ENCODE results near the gene OSBPL3. TPM values are rescaled to one million over a fixed set of nuclear protein-coding genes. Genes with fewer than 3 reads are reported as not detected.

OSBPL3 gene
- total and polyA plus RNA-seq, 2 donors (not counting 1 experiment from before 2014, with no cell fraction given), result 22.7 to 70.2 TPM

DNA sequence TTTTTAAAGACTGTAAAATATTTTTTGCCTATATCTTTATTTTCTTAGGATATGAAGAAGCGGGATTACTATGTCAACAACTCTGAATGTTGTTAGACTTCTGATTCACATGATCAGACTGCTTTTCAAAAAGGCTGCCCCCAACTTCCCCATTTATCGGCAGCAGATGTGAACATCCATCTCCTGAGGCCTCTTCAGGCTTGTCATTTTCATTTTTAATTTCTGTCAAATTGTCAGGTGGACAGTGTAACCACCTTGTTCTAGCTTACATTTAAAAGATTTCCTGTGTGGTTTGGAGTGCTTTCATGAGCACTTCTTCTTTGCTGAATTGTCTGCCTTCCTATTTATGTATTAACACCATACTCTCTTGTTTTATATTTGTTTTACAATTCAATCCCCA is 143.9 kb downstream of the OSBPL3 start:
- Histone ChIP-seq H3K27ac (ENCODE audit: insufficient read depth, low read length) (no peak overlapping the region), H3K27me3 (ENCODE audit: control insufficient read depth, insufficient read depth, low read length) (no peaks in the 10 kb centered on the region), H3K4me3 (replicated peaks in 1 of 4; ENCODE audit: control extremely low read depth in 1 of 4, insufficient read depth in 1 of 4, low read depth in 3 of 4, low read length in 4 of 4) (no peak overlapping the region), H2AFZ (ENCODE audit: low read length) (no peak overlapping the region), H3K4me2 (ENCODE audit: extremely low read depth, insufficient read depth, low read length) (no peak overlapping the region), H3K79me2 (ENCODE audit: control insufficient read depth, insufficient read depth, low read length) (no peaks in the 10 kb centered on the region), H3K36me3 (ENCODE audit: control insufficient read depth, insufficient read depth, low read length) (peaks cover 7% of the 10 kb centered on the region), H4K20me1 (ENCODE audit: control insufficient read depth, extremely low read depth, insufficient read depth, low read length) (no peaks in the 10 kb centered on the region), H3K9ac (ENCODE audit: insufficient read depth, low read length) (no peak overlapping the region), H3K9me3 (ENCODE audit: control insufficient read depth, insufficient read depth, low read depth, low read length) (no peaks in the 10 kb centered on the region), H3K4me1 (ENCODE audit: control insufficient read depth, extremely low read depth, insufficient read depth, low read length) (peaks cover 4% of the 10 kb centered on the region)
- DNase-seq (ENCODE audit: low read depth in 2 of 2), result no peak
- no peak for TF ChIP-seq EZH2 (IDR thresholded peaks at IDR 0.05; ENCODE audit: low read length, missing control alignments)
- TF ChIP-seq, protein P1, sequence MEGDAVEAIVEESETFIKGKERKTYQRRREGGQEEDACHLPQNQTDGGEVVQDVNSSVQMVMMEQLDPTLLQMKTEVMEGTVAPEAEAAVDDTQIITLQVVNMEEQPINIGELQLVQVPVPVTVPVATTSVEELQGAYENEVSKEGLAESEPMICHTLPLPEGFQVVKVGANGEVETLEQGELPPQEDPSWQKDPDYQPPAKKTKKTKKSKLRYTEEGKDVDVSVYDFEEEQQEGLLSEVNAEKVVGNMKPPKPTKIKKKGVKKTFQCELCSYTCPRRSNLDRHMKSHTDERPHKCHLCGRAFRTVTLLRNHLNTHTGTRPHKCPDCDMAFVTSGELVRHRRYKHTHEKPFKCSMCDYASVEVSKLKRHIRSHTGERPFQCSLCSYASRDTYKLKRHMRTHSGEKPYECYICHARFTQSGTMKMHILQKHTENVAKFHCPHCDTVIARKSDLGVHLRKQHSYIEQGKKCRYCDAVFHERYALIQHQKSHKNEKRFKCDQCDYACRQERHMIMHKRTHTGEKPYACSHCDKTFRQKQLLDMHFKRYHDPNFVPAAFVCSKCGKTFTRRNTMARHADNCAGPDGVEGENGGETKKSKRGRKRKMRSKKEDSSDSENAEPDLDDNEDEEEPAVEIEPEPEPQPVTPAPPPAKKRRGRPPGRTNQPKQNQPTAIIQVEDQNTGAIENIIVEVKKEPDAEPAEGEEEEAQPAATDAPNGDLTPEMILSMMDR (conservative IDR thresholded peaks at IDR 0.05 in 1 of 2, IDR thresholded peaks at IDR 0.05 in 1 of 2; ENCODE audit: low read depth in 1 of 2, low read length in 2 of 2), result no peak

DNA sequence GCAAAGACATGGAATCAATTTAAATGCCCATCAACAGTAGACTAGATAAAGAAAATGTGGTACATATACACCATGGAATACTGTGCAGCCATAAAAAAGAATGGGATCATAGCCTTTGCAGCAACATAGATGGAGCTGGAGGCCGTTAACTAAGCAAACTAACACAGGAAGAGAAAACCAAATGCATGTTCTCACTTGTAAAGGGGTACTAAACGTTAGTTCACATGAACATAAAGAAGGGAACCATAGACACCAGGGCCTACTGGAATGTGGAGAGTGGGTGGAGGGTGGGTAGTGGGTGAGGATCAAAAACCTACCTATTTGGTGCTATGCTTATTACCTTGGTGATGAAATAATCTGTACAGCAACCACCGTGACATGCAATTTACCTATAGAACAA is 144.3 kb downstream of the OSBPL3 start:
- no peak overlapping the region for H3K4me3 ChIP-seq (replicated peaks in 1 of 4; ENCODE audit: control extremely low read depth in 1 of 4, insufficient read depth in 1 of 4, low read depth in 3 of 4, low read length in 4 of 4)
- no peaks in the 10 kb centered on the region for H4K20me1 ChIP-seq (ENCODE audit: control insufficient read depth, extremely low read depth, insufficient read depth, low read length)
- H3K9ac ChIP-seq (ENCODE audit: insufficient read depth, low read length), result no peak overlapping the region
- H3K27me3 ChIP-seq (ENCODE audit: control insufficient read depth, insufficient read depth, low read length), result no peaks in the 10 kb centered on the region
- H3K36me3 ChIP-seq (ENCODE audit: control insufficient read depth, insufficient read depth, low read length), result peaks cover 7% of the 10 kb centered on the region
- no peak overlapping the region for H3K4me2 ChIP-seq (ENCODE audit: extremely low read depth, insufficient read depth, low read length)
- no peak for DNase-seq (ENCODE audit: low read depth in 2 of 2)
- no peak overlapping the region for H2AFZ ChIP-seq (ENCODE audit: low read length)
- no peaks in the 10 kb centered on the region for H3K9me3 ChIP-seq (ENCODE audit: control insufficient read depth, insufficient read depth, low read depth, low read length)
- no peak for TF ChIP-seq EZH2 (IDR thresholded peaks at IDR 0.05; ENCODE audit: low read length, missing control alignments)
- TF ChIP-seq, protein P1 (conservative IDR thresholded peaks at IDR 0.05 in 1 of 2, IDR thresholded peaks at IDR 0.05 in 1 of 2; ENCODE audit: low read depth in 1 of 2, low read length in 2 of 2), result no peak
- peaks cover 7% of the 10 kb centered on the region for H3K4me1 ChIP-seq (ENCODE audit: control insufficient read depth, extremely low read depth, insufficient read depth, low read length)
- no peaks in the 10 kb centered on the region for H3K79me2 ChIP-seq (ENCODE audit: control insufficient read depth, insufficient read depth, low read length)
- no peak overlapping the region for H3K27ac ChIP-seq (ENCODE audit: insufficient read depth, low read length)

DNA sequence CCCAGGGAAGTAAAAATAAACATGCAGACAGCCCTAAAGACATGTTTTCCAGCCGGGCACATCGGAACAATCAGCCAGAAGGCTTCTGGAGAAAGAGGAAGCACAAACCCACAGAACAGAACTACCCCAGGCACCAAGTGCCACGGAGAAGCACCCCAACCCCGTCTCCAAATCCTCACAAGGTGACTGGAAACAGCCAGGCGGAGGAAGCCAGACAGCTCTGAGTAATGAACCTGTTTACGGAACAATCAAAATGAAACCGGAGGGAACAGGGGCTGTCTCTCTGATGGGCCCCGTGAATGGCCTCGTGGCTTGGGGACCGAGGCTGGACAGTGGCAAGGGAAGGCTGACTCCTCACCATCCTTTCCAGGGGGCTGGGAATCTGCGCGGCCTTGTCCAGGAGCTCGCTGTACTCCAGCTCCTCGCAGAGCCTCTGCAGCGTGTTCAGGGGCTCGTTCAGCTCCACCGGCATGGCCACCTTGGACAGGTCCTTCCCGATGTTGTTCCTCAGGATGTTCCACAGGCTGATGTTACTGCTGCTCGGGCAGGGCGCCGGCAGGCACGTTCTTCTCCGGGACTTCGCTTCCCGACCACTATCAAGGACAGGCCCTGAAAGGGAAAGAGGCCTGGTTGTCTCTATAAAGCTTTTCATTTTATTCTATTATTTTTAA is 145.7 kb downstream of the OSBPL3 start:
- no peak overlapping the region for H3K27ac ChIP-seq (ENCODE audit: insufficient read depth, low read length)
- no peak for DNase-seq (ENCODE audit: low read depth in 2 of 2)
- no peak overlapping the region for H2AFZ ChIP-seq (ENCODE audit: low read length)
- peaks cover 8% of the 10 kb centered on the region for H3K36me3 ChIP-seq (ENCODE audit: control insufficient read depth, insufficient read depth, low read length)
- no peaks in the 10 kb centered on the region for H3K27me3 ChIP-seq (ENCODE audit: control insufficient read depth, insufficient read depth, low read length)
- H3K4me2 ChIP-seq (ENCODE audit: extremely low read depth, insufficient read depth, low read length), result no peak overlapping the region
- H3K79me2 ChIP-seq (ENCODE audit: control insufficient read depth, insufficient read depth, low read length), result no peaks in the 10 kb centered on the region
- no peak overlapping the region for H3K9ac ChIP-seq (ENCODE audit: insufficient read depth, low read length)
- H3K9me3 ChIP-seq (ENCODE audit: control insufficient read depth, insufficient read depth, low read depth, low read length), result no peaks in the 10 kb centered on the region
- H3K4me1 ChIP-seq (ENCODE audit: control insufficient read depth, extremely low read depth, insufficient read depth, low read length), result peaks cover 7% of the 10 kb centered on the region
- no peaks in the 10 kb centered on the region for H4K20me1 ChIP-seq (ENCODE audit: control insufficient read depth, extremely low read depth, insufficient read depth, low read length)
- H3K4me3 ChIP-seq (replicated peaks in 1 of 4; ENCODE audit: control extremely low read depth in 1 of 4, insufficient read depth in 1 of 4, low read depth in 3 of 4, low read length in 4 of 4), result no peak overlapping the region
- TF ChIP-seq EZH2 (IDR thresholded peaks at IDR 0.05; ENCODE audit: low read length, missing control alignments), result no peak
- TF ChIP-seq, protein P1 (conservative IDR thresholded peaks at IDR 0.05 in 1 of 2, IDR thresholded peaks at IDR 0.05 in 1 of 2; ENCODE audit: low read depth in 1 of 2, low read length in 2 of 2), result no peak

All from fibroblast of lung (primary cell).